ENCODE data around the gene BCAS4.
"Not testable (repeated sequence)": the region's sequence is repeated elsewhere in the genome, so short reads cannot be mapped to it uniquely, and the experiment has no call there.

Gene BCAS4

GRCh38 chr20:50876816-50877215 is 82.0 kb downstream of the BCAS4 start:
- DNase-seq (ENCODE audit: low spot score) = no peak

- no peak for DNase-seq (ENCODE audit: low spot score)
Observed at GRCh38 chr20:50877232-50877743, 82.4 kb downstream of the BCAS4 start.

- no peak for DNase-seq (ENCODE audit: low spot score)
Observed at GRCh38 chr20:50879649-50880550, 85.0 kb downstream of the BCAS4 start.

- DNase-seq (ENCODE audit: low spot score) = not testable (repeated sequence)
Observed at GRCh38 chr20:50881759-50882424, 87.0 kb downstream of the BCAS4 start.

GRCh38 chr20:50883856-50884255 is 89.0 kb downstream of the BCAS4 start:
- no peak for DNase-seq (ENCODE audit: low spot score)

GRCh38 chr20:50885068-50885467 is 90.2 kb downstream of the BCAS4 start:
- DNase-seq (ENCODE audit: low spot score) = no peak

GRCh38 chr20:50885781-50886180 is 90.9 kb downstream of the BCAS4 start:
- no peak for DNase-seq (ENCODE audit: low spot score)

- no peak for DNase-seq (ENCODE audit: low spot score)
Observed at GRCh38 chr20:50886184-50886790, 91.4 kb downstream of the BCAS4 start.

- DNase-seq (ENCODE audit: low spot score) = no peak
Observed at GRCh38 chr20:50887576-50887975, 92.7 kb downstream of the BCAS4 start.

- no peak for DNase-seq (ENCODE audit: low spot score)
Observed at GRCh38 chr20:50891138-50891537, 96.3 kb downstream of the BCAS4 start.

- no peak for DNase-seq (ENCODE audit: low spot score)
Observed at GRCh38 chr20:50892394-50892793, 97.5 kb downstream of the BCAS4 start.

GRCh38 chr20:50893620-50894019 is 98.8 kb downstream of the BCAS4 start:
- no peak for DNase-seq (ENCODE audit: low spot score)

- no peak for DNase-seq (ENCODE audit: low spot score)
Observed at GRCh38 chr20:50895111-50895830, 100.4 kb downstream of the BCAS4 start.

GRCh38 chr20:50898475-50898874 is 103.6 kb downstream of the BCAS4 start:
- DNase-seq (ENCODE audit: low spot score) = no peak

GRCh38 chr20:50900261-50900660 is 105.4 kb downstream of the BCAS4 start:
- DNase-seq (ENCODE audit: low spot score) = no peak

GRCh38 chr20:50901301-50901700 is 106.4 kb downstream of the BCAS4 start:
- no peak for DNase-seq (ENCODE audit: low spot score)

GRCh38 chr20:50903353-50904051 is 108.6 kb downstream of the BCAS4 start:
- DNase-seq (ENCODE audit: low spot score) = no peak

GRCh38 chr20:50904067-50904570 is 109.3 kb downstream of the BCAS4 start:
- DNase-seq (ENCODE audit: low spot score) = no peak

GRCh38 chr20:50909413-50909812 is 114.6 kb downstream of the BCAS4 start:
- DNase-seq (ENCODE audit: low spot score) = no peak

- DNase-seq (ENCODE audit: low spot score) = no peak
Observed at GRCh38 chr20:50911030-50911429, 116.2 kb downstream of the BCAS4 start.

- no peak for DNase-seq (ENCODE audit: low spot score)
Observed at GRCh38 chr20:50911716-50912115, 116.9 kb downstream of the BCAS4 start.

All from HuH-7.5 (cell line).